HG02571 (cell line): ENCODE data around the gene NFKBIE.

Experiments
- ATAC-seq: cut with Tn5 transposase; IDR thresholded peaks from one replicate; pipeline ENCODE4 v1.9.1; 2021; ENCODE audit warnings: mild to moderate bottlenecking, moderate library complexity; ENCODE audit not compliant: unreplicated experiment

The NFKBIE gene

DNA sequence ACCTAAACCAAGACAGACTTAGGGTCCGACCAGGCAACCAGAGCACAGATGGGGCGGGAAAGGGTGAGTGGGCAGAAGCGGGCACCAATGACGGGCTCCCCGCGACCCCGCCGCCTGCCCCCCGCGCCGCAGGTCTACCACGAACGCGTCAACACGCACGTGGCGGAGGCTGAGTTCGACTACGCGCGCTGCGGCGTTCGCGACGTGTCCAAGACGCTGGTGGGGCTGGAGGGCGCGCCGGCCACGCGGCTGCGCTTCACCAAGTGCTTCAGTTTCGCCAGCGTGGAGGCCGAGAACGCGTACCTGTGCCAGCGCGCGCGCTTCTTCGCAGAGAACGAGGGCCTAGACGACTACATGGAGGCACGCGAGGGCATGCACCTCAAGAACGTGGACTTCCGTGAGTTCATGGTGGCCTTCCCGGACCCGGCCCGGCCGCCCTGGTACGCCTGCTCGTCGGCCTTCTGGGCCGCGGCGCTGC, 10.0 kb upstream of the NFKBIE start:
- no peak for ATAC-seq

DNA sequence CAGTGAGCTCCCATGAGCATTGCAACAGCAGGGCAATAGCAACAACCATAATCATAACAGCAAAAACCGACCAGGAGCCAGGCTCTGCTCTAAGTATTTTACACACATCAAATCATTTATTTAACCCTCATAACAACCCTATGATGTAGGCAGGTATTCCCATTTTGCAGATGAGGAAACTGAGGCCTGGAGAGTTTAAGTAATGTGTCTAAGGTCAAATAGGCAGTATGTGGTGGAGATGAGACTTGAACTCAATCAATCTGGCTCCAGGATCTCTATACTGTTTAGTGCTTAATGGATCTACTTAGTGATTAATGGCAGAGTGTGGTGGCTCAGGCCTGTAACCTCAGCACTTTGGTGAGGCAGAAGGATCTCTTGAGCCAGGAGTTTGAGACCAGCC, 8.3 kb upstream of the NFKBIE start:
- ATAC-seq = no peak

DNA sequence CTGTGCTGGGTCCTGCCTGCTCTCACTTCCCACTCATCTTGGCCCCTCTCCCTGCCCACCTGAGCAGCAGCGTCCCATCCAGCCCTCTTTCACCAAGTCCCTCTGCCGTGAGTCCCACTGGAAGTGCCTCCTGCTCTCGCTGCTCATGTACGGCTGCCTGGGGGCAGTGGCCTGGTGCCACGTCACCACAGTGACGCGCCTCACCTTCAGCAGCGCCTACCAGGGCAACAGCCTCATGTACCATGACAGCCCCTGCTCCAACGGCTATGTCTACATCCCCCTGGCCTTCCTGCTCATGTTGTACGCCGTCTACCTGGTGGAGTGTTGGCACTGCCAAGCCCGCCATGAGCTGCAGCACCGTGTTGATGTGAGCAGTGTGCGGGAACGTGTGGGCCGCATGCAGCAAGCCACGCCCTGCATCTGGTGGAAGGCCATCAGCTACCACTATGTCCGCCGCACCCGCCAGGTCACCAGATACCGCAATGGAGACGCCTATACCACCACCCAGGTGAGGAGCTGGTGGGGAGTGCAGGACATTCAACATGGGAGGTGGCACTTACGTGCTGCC, 7.7 kb upstream of the NFKBIE start:
- ATAC-seq = no peak

- ATAC-seq = no peak
These were observed 7.2 kb upstream of the NFKBIE start for GRCh38 chr6:44272529-44272928.

GRCh38 chr6:44271914-44272313, 6.6 kb upstream of the NFKBIE start:
- ATAC-seq = no peak

- ATAC-seq = no peak
These were observed 6.0 kb upstream of the NFKBIE start for GRCh38 chr6:44271406-44271723.

DNA sequence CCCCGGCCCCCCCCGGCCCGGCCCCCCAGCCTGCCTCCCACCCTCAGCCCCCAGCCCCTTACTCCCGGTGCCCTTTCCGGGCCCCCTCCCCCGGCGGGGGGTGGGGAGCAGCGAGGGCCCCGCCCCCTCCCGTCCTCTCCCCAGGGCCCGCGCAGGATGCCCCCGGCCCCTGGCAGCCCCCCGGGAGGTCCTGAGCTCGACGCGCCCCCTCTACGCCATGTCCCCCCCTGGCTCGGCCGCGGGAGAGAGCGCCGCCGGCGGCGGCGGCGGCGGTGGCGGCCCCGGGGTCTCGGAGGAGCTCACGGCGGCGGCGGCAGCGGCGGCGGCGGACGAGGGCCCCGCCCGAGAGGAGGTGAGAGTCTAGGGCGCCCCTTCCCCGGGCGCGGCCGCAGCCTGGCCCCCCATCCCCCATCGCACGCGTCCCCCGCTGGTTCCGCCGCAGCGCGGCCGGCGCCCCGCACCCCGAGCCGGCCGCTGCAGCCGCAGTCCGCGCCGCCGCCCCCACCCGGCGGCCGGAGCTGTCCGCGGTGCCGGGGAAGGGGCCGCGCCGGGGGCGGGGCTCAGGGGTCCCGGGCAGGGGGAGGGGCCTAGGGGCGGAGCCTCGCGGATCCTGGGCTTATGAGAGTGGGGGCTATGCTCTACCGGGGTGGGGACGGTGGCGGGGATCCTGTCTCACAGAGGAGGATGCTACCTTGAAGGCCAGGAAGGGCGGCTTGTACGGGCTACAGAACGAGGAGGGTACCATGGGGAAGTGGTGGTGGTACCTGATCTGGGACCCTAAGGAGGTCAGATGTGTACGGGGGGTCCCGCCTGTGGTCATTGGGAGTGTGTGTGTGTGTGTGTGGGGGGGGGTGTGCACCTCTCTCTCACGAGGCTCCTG, 5.4 kb upstream of the NFKBIE start:
- no peak for ATAC-seq

DNA sequence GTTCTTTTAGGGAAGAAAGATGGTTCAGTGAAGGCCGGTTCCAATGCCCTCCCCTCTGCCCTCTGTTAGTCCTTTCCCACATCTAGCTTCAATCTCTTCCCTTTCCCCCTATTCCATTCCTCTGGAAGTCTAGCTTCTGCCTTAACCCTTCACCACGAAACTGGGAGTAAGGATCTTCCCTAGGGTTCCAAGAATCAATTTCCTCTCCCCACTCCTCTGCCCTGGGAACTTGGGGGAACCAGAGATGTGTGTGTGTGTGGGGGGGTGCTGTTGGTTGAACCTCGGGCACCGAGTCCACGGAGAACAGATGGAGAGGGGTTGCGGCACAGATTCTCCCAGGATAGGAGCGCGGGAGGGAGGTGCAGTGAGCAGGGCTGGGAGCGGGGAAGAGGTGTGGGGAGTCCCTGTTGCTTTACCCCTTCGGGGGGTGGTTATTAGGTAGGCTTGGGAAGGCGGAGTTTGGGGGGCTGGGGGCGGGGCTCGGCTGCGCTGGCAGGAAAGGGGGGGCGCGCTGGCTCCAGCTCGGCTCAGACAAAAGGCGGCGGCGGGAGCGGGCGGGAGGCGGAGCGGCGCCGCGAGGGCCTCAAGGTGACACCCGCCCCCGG, 4.7 kb upstream of the NFKBIE start, which contains the start of gene TMEM151B:
TSS of gene TMEM151B (plus strand) at position 530 of the 605 bp plus-strand sequence. CDS start 293 bp downstream, outside the sequence.
- no peak for ATAC-seq

DNA sequence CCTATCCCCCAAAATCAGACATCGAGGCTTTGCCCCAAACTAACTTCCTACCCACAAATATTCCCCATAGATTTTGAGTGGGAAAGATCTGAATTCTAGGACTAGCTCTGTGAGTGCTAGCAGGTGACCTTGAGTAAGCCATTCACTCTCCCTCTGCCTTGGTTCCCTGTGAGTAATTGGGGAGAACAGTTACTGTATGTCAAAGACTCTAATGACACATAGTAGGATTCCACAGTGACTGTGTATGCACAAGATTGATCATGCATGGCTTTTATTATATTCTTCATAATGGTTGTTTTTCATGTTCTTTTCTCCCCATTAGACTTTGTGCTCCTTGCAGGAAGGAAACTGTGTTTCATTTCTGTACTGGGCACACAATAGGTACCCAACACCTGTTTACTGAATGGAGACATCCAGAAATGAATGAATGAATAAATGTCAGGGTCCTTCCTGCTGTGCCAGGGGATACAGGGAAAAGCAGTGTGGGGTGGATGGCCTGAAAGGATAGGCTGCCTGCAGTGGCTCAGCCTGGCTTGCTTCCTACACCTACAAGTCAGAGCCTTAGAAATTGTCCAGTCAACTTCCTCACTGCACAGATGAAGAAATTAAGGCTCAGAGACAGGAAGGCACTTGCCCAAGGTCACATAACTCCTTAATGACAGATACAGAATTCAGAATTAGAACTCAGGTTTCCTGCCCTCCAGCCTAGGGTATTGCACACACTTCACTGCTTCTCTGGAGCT, 4.0 kb upstream of the NFKBIE start:
- no peak for ATAC-seq

DNA sequence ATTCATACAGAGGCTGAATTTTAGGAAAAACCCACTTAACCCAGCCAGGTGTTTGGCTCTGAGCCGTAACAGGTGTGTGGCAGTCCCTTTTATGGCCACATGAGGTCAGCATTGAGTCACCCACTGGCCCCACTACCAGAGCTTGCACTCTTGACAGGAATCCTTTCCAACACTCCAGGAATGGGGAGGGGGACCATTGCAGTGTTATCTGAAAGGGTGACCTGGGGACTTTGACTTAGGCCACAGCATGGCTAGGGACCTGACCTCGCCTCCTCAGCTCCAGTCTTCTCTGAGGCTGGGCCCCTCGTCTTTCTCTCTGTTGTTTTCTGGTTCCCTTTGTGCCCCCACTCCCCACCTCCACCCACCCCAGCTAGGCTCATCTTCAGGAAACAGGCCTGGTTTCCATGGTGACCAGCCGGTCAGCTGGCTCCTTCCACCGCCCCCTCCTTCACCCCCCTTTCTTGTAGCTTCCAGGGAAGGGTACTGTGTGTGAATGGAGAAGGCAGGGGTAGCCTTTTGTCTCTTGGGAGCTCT, 2.8 kb upstream of the NFKBIE start:
- no peak for ATAC-seq

- no peak for ATAC-seq
These were observed 1.9 kb upstream of the NFKBIE start for GRCh38 chr6:44267252-44267651.

- ATAC-seq = no peak
These were observed 996 bp upstream of the NFKBIE start for GRCh38 chr6:44266347-44266746.

DNA sequence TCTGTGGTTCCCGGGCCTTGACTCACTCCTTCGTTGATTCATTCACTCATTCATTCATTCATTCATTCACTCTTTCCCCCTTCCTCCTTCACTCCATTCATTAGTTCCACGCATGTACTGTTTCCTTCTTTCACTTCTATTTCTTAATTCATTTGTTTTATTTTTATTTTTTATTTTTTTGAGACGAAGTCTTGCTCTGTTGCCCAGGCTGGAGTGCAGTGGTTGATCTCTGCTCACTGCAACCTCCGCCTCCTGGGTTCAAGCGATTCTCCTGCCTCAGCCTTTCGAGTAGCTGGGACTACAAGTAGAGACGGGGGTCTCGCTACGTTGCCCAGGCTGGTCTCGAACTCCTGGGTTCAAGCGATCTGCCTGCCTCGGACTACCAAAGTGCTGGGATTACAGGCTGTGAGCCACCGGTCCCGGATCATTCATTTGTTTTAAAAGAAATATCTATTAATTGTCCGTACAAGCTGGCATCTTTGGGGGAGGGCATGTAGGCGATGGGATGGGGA, 427 bp upstream of the NFKBIE start:
- ATAC-seq = no peak

DNA sequence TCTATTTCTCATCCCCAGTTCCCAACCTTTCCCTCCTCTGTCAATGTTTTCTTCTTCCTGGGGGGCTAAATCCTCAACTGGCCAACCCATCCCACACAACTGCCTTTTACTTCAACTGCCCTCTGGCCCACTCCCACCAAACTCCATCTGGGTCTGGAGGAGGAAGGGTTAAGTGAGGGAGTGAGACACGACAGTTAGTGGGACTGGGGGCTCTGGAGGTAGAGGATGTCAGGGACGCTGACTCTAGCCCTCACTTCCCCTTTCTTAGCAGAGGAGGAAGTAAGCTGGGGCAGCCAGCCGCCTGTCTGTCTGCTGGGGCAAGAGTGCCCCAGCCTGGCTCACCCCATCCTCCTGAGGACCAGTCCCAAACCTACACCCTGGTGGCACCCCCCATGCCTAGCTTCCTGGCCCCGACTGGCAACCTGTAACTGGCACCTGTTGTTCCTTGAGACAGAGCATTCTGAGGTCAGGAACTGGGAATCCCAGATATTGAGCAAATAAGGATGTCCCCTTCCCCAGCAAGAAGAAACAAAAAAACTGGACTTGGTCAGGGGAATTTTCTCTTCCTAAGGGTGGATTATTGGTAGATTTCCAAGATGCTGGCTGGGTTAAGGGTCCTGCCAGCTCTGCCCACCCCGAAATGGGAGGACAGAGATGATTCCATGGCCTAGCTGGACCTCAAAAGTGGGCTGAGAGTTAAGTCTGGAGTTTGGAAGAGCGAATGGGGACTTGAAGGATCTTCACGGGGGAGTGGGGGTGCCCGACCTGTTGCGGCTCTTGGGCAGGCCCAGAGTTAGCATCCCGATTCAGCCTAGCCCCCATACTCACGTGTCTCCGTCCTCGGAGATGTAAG, 971 bp downstream of the NFKBIE start:
- ATAC-seq = peak; percentile 31

GRCh38 chr6:44263354-44264100, 1.8 kb downstream of the NFKBIE start:
- no peak for ATAC-seq

GRCh38 chr6:44262467-44263353, 2.6 kb downstream of the NFKBIE start:
- no peak for ATAC-seq

DNA sequence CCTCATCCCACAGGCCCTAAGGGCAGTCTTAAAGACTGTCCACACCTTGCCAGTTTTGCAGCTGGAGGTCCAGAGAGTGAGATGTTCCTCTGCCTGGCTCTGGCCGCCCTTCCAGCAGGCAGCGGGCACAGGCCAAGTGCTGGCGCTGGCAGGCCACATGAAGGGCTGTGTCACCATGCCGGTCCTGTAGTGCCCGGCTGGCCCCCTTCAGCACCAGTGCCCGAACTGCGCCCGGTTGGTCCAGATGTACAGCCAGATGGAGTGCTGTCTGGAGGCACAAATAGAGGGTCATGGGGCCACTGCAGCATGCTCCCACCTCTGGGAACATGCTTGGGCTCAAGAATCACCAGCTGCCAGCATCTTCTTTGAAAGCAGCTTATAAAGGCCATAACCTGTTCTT, 3.8 kb downstream of the NFKBIE start:
- ATAC-seq = no peak
